AG10803 (cell line): Measurements from ENCODE around the gene MFAP4.

Experiments
- DNase-seq: peaks from one replicate; pipeline ENCODE4 v3.0.0; 2010; ENCODE audit warnings: low read depth
- H3K4me3 ChIP-seq: 2 replicates; pipeline ENCODE4 v1.5.1; 2011; ENCODE audit warnings: mild to moderate bottlenecking, low read length, control low read depth
- TF ChIP-seq, protein P1 (sequence below): conservative IDR thresholded peaks from 2 replicates; pipeline ENCODE4 v1.5.1; 2011; ENCODE audit warnings: mild to moderate bottlenecking, low read length, control low read depth, inconsistent platforms

MFAP4 gene

DNA sequence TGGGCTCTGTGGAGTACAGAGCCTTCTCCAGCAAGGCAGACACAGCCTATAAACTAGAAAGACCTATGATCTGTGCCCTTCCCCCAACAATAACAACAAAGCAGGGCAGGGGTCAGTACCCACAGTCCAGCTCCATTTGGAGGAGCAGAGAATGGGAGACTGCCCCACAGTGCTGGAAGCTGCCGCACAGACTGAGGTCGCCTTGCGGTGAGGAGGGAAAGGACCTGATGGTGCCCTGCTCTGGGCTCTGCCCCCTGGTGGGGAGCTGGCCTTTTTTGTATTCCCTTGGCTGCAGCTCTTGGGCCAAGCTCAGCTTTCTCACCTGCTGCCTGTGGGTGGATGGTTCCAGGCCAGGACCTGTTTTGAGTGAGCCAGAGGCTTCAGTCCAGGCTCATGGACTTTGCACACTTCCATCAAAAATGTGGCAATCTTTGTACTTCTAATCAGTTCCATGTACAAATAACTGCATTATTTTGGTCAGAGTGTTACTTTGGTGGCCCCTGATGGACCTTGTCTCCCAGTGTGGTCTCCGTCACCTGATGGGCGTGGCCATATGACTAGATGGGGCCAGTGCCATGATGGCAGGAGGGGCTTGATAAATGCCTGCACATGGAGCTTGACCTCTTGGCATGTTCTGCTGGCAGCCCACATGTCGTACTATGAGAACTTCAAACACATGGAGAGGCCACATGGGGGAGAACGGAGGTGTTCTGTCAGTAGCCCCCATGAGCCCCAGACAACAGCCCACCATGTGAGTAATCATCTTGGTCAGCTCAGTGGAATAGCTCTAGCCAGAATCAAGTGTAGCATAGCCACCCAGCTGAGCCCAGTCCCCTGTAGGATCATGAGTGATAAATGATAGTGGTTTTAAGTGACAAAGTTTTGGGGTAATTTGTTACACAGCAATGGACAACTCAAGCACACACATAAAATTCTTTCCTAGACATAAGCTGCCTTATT, 48.7 kb downstream of the MFAP4 start:
- peak; percentile 22 for DNase-seq
- TF ChIP-seq, protein P1, sequence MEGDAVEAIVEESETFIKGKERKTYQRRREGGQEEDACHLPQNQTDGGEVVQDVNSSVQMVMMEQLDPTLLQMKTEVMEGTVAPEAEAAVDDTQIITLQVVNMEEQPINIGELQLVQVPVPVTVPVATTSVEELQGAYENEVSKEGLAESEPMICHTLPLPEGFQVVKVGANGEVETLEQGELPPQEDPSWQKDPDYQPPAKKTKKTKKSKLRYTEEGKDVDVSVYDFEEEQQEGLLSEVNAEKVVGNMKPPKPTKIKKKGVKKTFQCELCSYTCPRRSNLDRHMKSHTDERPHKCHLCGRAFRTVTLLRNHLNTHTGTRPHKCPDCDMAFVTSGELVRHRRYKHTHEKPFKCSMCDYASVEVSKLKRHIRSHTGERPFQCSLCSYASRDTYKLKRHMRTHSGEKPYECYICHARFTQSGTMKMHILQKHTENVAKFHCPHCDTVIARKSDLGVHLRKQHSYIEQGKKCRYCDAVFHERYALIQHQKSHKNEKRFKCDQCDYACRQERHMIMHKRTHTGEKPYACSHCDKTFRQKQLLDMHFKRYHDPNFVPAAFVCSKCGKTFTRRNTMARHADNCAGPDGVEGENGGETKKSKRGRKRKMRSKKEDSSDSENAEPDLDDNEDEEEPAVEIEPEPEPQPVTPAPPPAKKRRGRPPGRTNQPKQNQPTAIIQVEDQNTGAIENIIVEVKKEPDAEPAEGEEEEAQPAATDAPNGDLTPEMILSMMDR: peak; percentile 52
- no peak overlapping the region for H3K4me3 ChIP-seq

- H3K4me3 ChIP-seq: no peak overlapping the region
- no peak for DNase-seq
- TF ChIP-seq, protein P1: no peak
Observed at GRCh38 chr17:19337712-19338023, 49.3 kb downstream of the MFAP4 start.

DNA sequence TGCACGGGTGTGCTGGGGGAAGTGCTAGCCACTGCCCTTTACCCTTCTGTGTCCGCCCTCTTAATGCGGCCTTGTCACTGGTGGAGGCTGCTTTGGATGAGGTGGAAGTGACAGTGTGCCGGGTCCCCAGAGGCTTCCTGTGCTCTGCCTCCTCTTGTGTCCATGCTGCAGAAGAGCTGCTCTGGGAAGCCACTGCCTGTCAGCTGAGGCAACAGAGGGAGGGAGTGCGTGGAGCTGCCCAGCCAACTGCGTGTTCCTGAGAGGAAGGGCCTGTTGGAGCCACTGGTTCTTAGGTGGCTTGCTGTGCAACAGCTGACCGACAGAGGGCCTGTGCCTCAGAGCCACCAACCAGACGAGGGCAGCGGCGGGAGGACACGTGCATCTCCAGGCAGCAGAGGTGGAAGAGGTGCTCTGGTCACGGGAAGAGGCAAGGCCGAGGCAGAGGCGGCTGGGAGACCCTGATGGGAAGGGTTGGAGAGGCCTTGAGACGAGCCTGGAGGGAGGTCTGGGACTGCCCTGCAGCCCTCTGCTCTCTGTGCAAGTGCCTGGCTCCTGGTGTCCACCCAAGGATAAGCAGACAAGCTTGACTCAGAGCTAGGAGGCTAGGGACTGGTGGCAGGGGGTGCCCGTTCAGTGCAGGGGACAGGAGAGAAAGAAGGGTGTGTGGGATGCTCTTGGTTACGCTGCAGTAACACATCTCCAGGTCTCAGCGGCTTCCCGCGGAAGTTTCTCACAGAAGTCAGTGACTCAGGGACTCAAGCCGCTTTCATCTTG, 49.9 kb downstream of the MFAP4 start:
- no peak for DNase-seq
- TF ChIP-seq, protein P1: 0 out of 2 replicates have a peak, but pooled peaks have one; percentile 5
- H3K4me3 ChIP-seq: no peak overlapping the region

- no peak for DNase-seq
- H3K4me3 ChIP-seq: no peak overlapping the region
- TF ChIP-seq, protein P1: no peak
Observed at GRCh38 chr17:19335951-19336631, 50.9 kb downstream of the MFAP4 start.

- TF ChIP-seq, protein P1: no peak
- no peak for DNase-seq
- H3K4me3 ChIP-seq: no peak overlapping the region
Observed at GRCh38 chr17:19334331-19334730, 52.7 kb downstream of the MFAP4 start.

DNA sequence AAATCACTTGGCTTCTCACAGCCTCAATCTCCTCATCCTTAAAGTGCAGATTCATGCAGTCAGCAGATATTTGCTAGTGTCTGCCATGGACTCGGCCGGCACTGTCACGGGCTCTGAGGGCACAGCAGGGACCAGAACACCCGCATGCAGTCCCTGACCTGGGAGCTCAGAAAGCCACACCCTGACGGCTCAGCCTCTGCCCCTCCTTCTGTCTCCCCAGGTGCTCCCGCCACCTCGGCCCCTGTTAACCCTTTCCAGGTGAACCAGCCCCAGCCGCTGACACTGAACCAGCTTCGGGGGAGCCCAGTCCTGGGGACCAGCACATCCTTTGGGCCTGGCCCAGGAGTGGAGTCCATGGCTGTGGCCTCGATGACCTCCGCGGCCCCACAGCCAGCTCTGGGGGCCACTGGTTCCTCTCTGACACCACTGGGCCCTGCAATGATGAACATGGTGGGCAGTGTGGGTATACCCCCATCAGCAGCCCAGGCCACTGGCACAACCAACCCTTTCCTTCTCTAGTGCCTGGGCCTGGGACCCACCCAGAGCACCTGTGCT, 53.2 kb downstream of the MFAP4 start:
- no peak for DNase-seq

More for the DNA sequence above, 53.2 kb downstream of the MFAP4 start:
- TF ChIP-seq, protein P1: no peak
- no peak overlapping the region for H3K4me3 ChIP-seq
